ENCODE measurements around the gene PLEKHM3. TPM values are rescaled to one million over a fixed set of nuclear protein-coding genes. Genes with fewer than 3 reads are reported as not detected.

Gene PLEKHM3
- total and polyA plus RNA-seq, 2 donors (not counting 3 experiments of a cell fraction or from before 2014, with no cell fraction given), result 3.1 to 9.1 TPM

DNA sequence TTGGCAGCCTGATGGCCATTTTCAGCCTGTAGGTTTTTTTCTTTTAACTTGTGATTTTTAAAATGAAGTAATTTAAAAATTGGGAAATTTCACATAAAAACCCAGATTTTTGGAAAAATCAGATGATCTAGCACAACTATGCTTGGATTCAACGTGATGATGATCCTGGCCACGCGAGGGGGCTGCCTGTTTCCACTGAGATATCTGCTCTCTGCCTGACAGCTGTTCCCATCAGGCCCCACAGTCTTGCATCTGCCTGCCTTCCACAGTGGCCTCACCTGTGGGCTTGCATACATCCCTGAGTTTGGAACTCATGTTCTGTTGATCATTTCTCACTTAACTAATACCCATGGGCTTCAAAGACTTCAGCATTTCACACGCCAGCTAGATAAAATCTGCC is 163.5 kb downstream of the PLEKHM3 start:
- no peak for FAIRE-seq
- Histone ChIP-seq H3K27me3 (ENCODE audit: control insufficient read depth in 2 of 2, insufficient read depth in 2 of 2, low read length in 2 of 2) (no peaks in the 10 kb centered on the region), H3K79me2 (ENCODE audit: control insufficient read depth, insufficient read depth, low read length) (no peaks in the 10 kb centered on the region), H3K9me3 (replicated peaks; ENCODE audit: control insufficient read depth, insufficient read depth, low read length) (no peaks in the 10 kb centered on the region), H3K4me2 (ENCODE audit: insufficient read depth, low read length) (no peak overlapping the region), H3K27ac (ENCODE audit: insufficient read depth, low read depth, low read length) (no peak overlapping the region), H3K4me1 (ENCODE audit: control insufficient read depth, extremely low read depth, insufficient read depth, low read length) (peaks cover 7% of the 10 kb centered on the region), H3K9me1 (replicated peaks; ENCODE audit: control insufficient read depth, extremely low read depth, insufficient read depth, low read length) (no peaks in the 10 kb centered on the region), H2AFZ (ENCODE audit: low read depth, low read length) (no peak overlapping the region), H4K20me1 (replicated peaks; ENCODE audit: control insufficient read depth, extremely low read depth, insufficient read depth, low read length) (no peaks in the 10 kb centered on the region), H3K36me3 (ENCODE audit: control insufficient read depth in 2 of 2, extremely low read depth in 1 of 2, insufficient read depth in 2 of 2, low read length in 2 of 2) (no peaks in the 10 kb centered on the region), H3K9ac (replicated peaks; ENCODE audit: extremely low read depth, insufficient read depth, low read length) (no peak overlapping the region), H3K4me3 (replicated peaks in 1 of 3; ENCODE audit: insufficient read depth in 1 of 3, low read depth in 1 of 3, low read length in 3 of 3) (no peak overlapping the region)
- POLR2A ChIA-PET, result no interaction called here
- no TSS peak for BruUV-seq (replicated peaks)
- DNase-seq (ENCODE audit: low read depth, low spot score), result no peak
- dilution Hi-C loops (cut with MboI; ENCODE audit: extremely low pct_ligation_motif_present, low sequenced_read_pairs) (no loop called here), intact Hi-C loops (cut with micrococcal nuclease) (no loop called here)
- TF ChIP-seq POLR2A (IDR thresholded peaks at IDR 0.05; ENCODE audit: low read depth, low read length) (no peak), POLR2AphosphoS5 (IDR thresholded peaks at IDR 0.05; ENCODE audit: insufficient read depth, low read depth, low read length) (no peak), JUN (IDR thresholded peaks at IDR 0.05; ENCODE audit: borderline replicate concordance, insufficient read depth, insufficient read length, low read depth) (no peak)
- TF ChIP-seq, protein P1, sequence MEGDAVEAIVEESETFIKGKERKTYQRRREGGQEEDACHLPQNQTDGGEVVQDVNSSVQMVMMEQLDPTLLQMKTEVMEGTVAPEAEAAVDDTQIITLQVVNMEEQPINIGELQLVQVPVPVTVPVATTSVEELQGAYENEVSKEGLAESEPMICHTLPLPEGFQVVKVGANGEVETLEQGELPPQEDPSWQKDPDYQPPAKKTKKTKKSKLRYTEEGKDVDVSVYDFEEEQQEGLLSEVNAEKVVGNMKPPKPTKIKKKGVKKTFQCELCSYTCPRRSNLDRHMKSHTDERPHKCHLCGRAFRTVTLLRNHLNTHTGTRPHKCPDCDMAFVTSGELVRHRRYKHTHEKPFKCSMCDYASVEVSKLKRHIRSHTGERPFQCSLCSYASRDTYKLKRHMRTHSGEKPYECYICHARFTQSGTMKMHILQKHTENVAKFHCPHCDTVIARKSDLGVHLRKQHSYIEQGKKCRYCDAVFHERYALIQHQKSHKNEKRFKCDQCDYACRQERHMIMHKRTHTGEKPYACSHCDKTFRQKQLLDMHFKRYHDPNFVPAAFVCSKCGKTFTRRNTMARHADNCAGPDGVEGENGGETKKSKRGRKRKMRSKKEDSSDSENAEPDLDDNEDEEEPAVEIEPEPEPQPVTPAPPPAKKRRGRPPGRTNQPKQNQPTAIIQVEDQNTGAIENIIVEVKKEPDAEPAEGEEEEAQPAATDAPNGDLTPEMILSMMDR (IDR thresholded peaks at IDR 0.05; ENCODE audit: extremely low read depth in 1 of 2, insufficient read depth in 1 of 2, low read depth in 1 of 2, low read length in 2 of 2), result no peak
- CTCF ChIA-PET, result interaction anchor here (1.0 kb wide), 1 partner anchor 18 kb away, joined by 3 read pairs; no protein-coding TSS in a partner anchor

DNA sequence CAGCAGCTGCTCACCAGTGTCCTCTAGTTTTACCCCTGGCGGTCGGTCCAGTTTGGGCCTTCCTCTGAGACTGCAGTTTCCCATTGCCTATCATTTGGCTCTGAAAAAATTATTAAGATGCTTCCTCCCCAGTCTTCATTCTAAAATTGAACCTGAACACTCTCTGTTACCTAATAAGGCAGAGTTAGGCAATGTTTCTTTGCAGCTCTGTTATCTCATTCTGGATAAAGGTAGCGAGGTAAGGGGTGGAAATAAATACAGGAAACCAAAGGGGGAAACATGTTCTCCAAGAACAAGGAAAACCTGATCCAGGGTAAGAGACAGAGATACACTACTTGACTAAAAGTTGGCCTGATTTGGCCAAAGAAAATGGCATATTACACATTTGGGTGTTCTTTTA is 164.6 kb downstream of the PLEKHM3 start:
- CTCF ChIA-PET, result interaction anchor here (0.6 kb wide), 1 partner anchor 535 kb away, joined by 4 read pairs; no protein-coding TSS in a partner anchor

More for the DNA sequence above, 164.6 kb downstream of the PLEKHM3 start:
- no peak overlapping the region for H3K9ac ChIP-seq (replicated peaks; ENCODE audit: extremely low read depth, insufficient read depth, low read length)
- no peak overlapping the region for H3K4me2 ChIP-seq (ENCODE audit: insufficient read depth, low read length)
- H3K9me3 ChIP-seq (replicated peaks; ENCODE audit: control insufficient read depth, insufficient read depth, low read length), result no peaks in the 10 kb centered on the region
- dilution Hi-C loops (cut with MboI; ENCODE audit: extremely low pct_ligation_motif_present, low sequenced_read_pairs) (no loop called here), intact Hi-C loops (cut with micrococcal nuclease) (no loop called here)
- no peaks in the 10 kb centered on the region for H3K27me3 ChIP-seq (ENCODE audit: control insufficient read depth in 2 of 2, insufficient read depth in 2 of 2, low read length in 2 of 2)
- POLR2A ChIA-PET, result no interaction called here
- peaks cover 7% of the 10 kb centered on the region for H3K4me1 ChIP-seq (ENCODE audit: control insufficient read depth, extremely low read depth, insufficient read depth, low read length)
- H4K20me1 ChIP-seq (replicated peaks; ENCODE audit: control insufficient read depth, extremely low read depth, insufficient read depth, low read length), result no peaks in the 10 kb centered on the region
- H3K79me2 ChIP-seq (ENCODE audit: control insufficient read depth, insufficient read depth, low read length), result no peaks in the 10 kb centered on the region
- no TSS peak for BruUV-seq (replicated peaks)
- FAIRE-seq (no peak), DNase-seq (ENCODE audit: low read depth, low spot score) (no peak)
- no peak overlapping the region for H3K4me3 ChIP-seq (replicated peaks in 1 of 3; ENCODE audit: insufficient read depth in 1 of 3, low read depth in 1 of 3, low read length in 3 of 3)
- H3K9me1 ChIP-seq (replicated peaks; ENCODE audit: control insufficient read depth, extremely low read depth, insufficient read depth, low read length), result no peaks in the 10 kb centered on the region
- no peaks in the 10 kb centered on the region for H3K36me3 ChIP-seq (ENCODE audit: control insufficient read depth in 2 of 2, extremely low read depth in 1 of 2, insufficient read depth in 2 of 2, low read length in 2 of 2)
- TF ChIP-seq GATA2 (IDR thresholded peaks at IDR 0.05; ENCODE audit: insufficient read depth, insufficient read length, low read depth, low read length) (no peak), MYC (IDR thresholded peaks at IDR 0.05; ENCODE audit: low read depth, low read length) (no peak), EZH2 (IDR thresholded peaks at IDR 0.05; ENCODE audit: borderline replicate concordance, low read depth, low read length, severe bottlenecking) (no peak), POLR2AphosphoS5 (IDR thresholded peaks at IDR 0.05; ENCODE audit: insufficient read depth, low read depth, low read length) (no peak), JUN (IDR thresholded peaks at IDR 0.05; ENCODE audit: borderline replicate concordance, insufficient read depth, insufficient read length, low read depth) (no peak), POLR2A (IDR thresholded peaks at IDR 0.05; ENCODE audit: low read depth, low read length) (no peak), FOS (IDR thresholded peaks at IDR 0.05; ENCODE audit: borderline replicate concordance, insufficient read depth, low read length) (no peak)
- TF ChIP-seq, protein P1 (IDR thresholded peaks at IDR 0.05; ENCODE audit: extremely low read depth in 1 of 2, insufficient read depth in 1 of 2, low read depth in 1 of 2, low read length in 2 of 2), result no peak
- TF ChIP-seq, protein P2, sequence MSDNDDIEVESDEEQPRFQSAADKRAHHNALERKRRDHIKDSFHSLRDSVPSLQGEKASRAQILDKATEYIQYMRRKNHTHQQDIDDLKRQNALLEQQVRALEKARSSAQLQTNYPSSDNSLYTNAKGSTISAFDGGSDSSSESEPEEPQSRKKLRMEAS (IDR thresholded peaks at IDR 0.05; ENCODE audit: insufficient read depth, insufficient read length), result no peak
- no peak overlapping the region for H3K27ac ChIP-seq (ENCODE audit: insufficient read depth, low read depth, low read length)
- no peak overlapping the region for H2AFZ ChIP-seq (ENCODE audit: low read depth, low read length)
